ENCODE measurements around the gene SUSD4. TPM values are rescaled to one million over a fixed set of nuclear protein-coding genes. Genes with fewer than 3 reads are reported as not detected.

The SUSD4 gene
- total RNA-seq, 1 experiment from 2014 or later: 3.5 TPM

GRCh38 chr1:223261914-223262313, 102.1 kb downstream of the SUSD4 start:
- no peak overlapping the region; a peak in 1 of 7 replicates for H3K27ac Mint-ChIP-seq
- no peak overlapping the region for H2AFZ ChIP-seq (ENCODE audit: low read length)
- no peak overlapping the region for H4K91ac ChIP-seq (ENCODE audit: insufficient read length, low read depth, low read length)
- H3K79me1 ChIP-seq (ENCODE audit: insufficient read depth, low read depth, low read length, poor library complexity, severe bottlenecking): no peaks in the 10 kb centered on the region
- H2BK20ac ChIP-seq (ENCODE audit: low read depth, low read length, poor library complexity, severe bottlenecking): no peak overlapping the region
- no peak overlapping the region for H3K56ac ChIP-seq (ENCODE audit: insufficient read length, low read depth, low read length)
- H3K79me2 ChIP-seq (ENCODE audit: insufficient read depth, low read length): no peaks in the 10 kb centered on the region
- no peaks in the 10 kb centered on the region for H4K20me1 ChIP-seq (ENCODE audit: control insufficient read depth, insufficient read depth, insufficient read length)
- no peaks in the 10 kb centered on the region for H3K36me3 Mint-ChIP-seq (ENCODE audit: insufficient read depth in 1 of 3, low read depth in 3 of 3)
- no peak overlapping the region for H3K27ac ChIP-seq (ENCODE audit: insufficient read length, low read depth, low read length)
- WGBS (ENCODE audit: extremely low coverage, insufficient read length, low lambda C conversion rate): no CpG with 5 or more reads among the region's 3 CpGs
- no peak for DNase-seq
- H3K4me1 ChIP-seq (ENCODE audit: insufficient read depth, low read length): no peaks in the 10 kb centered on the region
- peaks cover 8 to 9% of the 10 kb centered on the region in 2 experiments for H3K4me1 Mint-ChIP-seq
- no peak overlapping the region for H2BK15ac ChIP-seq (ENCODE audit: low read depth, low read length)
- H3T11ph ChIP-seq (ENCODE audit: low read length): no peak overlapping the region
- H2BK12ac ChIP-seq (ENCODE audit: insufficient read length, low read depth, low read length): no peak overlapping the region
- H3K9ac ChIP-seq (ENCODE audit: extremely low read depth, insufficient read length, low read length): no peak overlapping the region
- H3K4me3 Mint-ChIP-seq: no peak overlapping the region
- H4K5ac ChIP-seq (ENCODE audit: insufficient read length, low read depth, low read length): no peak overlapping the region
- no peaks in the 10 kb centered on the region for H3K9me3 ChIP-seq (ENCODE audit: control insufficient read depth, low read depth, low read length)
- no peak overlapping the region for H3K14ac ChIP-seq (ENCODE audit: insufficient read depth, low read length)
- no peak overlapping the region for H2BK120ac ChIP-seq (ENCODE audit: low read depth, low read length, poor library complexity, severe bottlenecking)
- no peaks in the 10 kb centered on the region for H3K9me3 Mint-ChIP-seq
- H4K8ac ChIP-seq (replicated peaks; ENCODE audit: insufficient read length, low read depth, low read length): no peak overlapping the region
- no peaks in the 10 kb centered on the region for H3K27me3 ChIP-seq (ENCODE audit: insufficient read depth, low read length)
- H3K23ac ChIP-seq (ENCODE audit: insufficient read length, low read depth, low read length): no peak overlapping the region
- H3K27me3 Mint-ChIP-seq (ENCODE audit: low read depth): peaks cover 4% of the 10 kb centered on the region; the same call in 1 of the 2 replicates
- H3K4me2 ChIP-seq (ENCODE audit: insufficient read depth, insufficient read length, low read length): no peak overlapping the region
- no peak overlapping the region for H3K4ac ChIP-seq (ENCODE audit: low read depth, low read length)
- no peaks in the 10 kb centered on the region for H3K23me2 ChIP-seq (ENCODE audit: insufficient read length, low read depth, low read length, poor library complexity, severe bottlenecking)
- no peak overlapping the region for H3K18ac ChIP-seq (ENCODE audit: insufficient read length, low read depth, low read length)
- no peak overlapping the region for H2BK5ac ChIP-seq (ENCODE audit: insufficient read length, low read length)
- H2AK5ac ChIP-seq (ENCODE audit: insufficient read length, low read length): no peak overlapping the region
- TF ChIP-seq CTCF (conservative IDR thresholded peaks at IDR 0.05): no peak
